Measurements from ENCODE around the gene TNRC18. TPM values are rescaled to one million over a fixed set of nuclear protein-coding genes. Genes with fewer than 3 reads are reported as not detected.
"Not testable (repeated sequence)": the region's sequence is repeated elsewhere in the genome, so short reads cannot be mapped to it uniquely, and the experiment has no call there.

The TNRC18 gene
- total RNA-seq, 2 experiments from 2014 or later, result 12.2 to 64.2 TPM

DNA sequence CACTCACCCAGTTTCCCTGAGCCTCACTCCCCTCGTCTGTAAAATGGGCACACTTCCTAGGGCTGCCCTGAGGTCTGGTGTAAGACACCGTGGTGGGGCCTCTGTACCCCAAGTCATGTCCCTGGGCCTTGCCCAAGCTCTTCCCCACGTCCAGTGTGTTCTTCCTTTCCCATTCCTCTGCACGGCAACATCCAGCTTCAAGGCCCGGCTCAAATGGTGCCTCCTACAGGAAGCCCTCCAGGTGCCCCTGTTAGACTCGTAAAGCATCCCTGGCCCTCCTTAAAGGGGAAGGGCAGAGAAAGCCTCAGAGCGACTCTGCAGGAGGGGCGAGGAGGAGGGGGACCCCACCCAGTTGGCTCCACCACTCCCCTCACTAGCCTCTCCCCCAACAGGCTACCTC is 132.3 kb downstream of the TNRC18 start:
- Histone ChIP-seq H3K79me2 (ENCODE audit: insufficient read depth, low read depth, low read length) (no peaks in the 10 kb centered on the region), H3K4me2 (ENCODE audit: low read length) (no peak overlapping the region), H3K4me3 (ENCODE audit: low read depth, low read length, poor library complexity, severe bottlenecking) (no peak overlapping the region), H3K9me3 (ENCODE audit: low read length) (no peaks in the 10 kb centered on the region), H3K27ac (ENCODE audit: low read depth, low read length, poor library complexity, severe bottlenecking) (no peak overlapping the region), H3K4me1 (ENCODE audit: insufficient read depth, low read length, poor library complexity, severe bottlenecking) (no peaks in the 10 kb centered on the region), H3K36me3 (ENCODE audit: insufficient read depth, low read length) (no peaks in the 10 kb centered on the region), H3K9me2 (ENCODE audit: insufficient read depth, low read length) (no peaks in the 10 kb centered on the region), H4K20me1 (ENCODE audit: insufficient read depth, low read length) (no peaks in the 10 kb centered on the region), H2AFZ (ENCODE audit: low read length) (no peak overlapping the region)
- BruUV-seq (replicated peaks), result no TSS peak
- no peak for TF ChIP-seq EZH2phosphoT487 (IDR thresholded peaks at IDR 0.05; ENCODE audit: borderline replicate concordance, low read depth, low read length)
- TF ChIP-seq, protein P1, sequence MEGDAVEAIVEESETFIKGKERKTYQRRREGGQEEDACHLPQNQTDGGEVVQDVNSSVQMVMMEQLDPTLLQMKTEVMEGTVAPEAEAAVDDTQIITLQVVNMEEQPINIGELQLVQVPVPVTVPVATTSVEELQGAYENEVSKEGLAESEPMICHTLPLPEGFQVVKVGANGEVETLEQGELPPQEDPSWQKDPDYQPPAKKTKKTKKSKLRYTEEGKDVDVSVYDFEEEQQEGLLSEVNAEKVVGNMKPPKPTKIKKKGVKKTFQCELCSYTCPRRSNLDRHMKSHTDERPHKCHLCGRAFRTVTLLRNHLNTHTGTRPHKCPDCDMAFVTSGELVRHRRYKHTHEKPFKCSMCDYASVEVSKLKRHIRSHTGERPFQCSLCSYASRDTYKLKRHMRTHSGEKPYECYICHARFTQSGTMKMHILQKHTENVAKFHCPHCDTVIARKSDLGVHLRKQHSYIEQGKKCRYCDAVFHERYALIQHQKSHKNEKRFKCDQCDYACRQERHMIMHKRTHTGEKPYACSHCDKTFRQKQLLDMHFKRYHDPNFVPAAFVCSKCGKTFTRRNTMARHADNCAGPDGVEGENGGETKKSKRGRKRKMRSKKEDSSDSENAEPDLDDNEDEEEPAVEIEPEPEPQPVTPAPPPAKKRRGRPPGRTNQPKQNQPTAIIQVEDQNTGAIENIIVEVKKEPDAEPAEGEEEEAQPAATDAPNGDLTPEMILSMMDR (conservative IDR thresholded peaks at IDR 0.05; ENCODE audit: low read length), result no peak
- ChIA-PET CTCF (ENCODE audit: unreplicated experiment) (interaction anchor here (0.6 kb wide), 1 partner anchor 9 kb away, joined by 3 read pairs; no protein-coding TSS in a partner anchor), POLR2A (no interaction called here)
- no peak for DNase-seq (ENCODE audit: low spot score)
- intact Hi-C loops (cut with micrococcal nuclease; ENCODE audit: unreplicated experiment), result no loop called here

DNA sequence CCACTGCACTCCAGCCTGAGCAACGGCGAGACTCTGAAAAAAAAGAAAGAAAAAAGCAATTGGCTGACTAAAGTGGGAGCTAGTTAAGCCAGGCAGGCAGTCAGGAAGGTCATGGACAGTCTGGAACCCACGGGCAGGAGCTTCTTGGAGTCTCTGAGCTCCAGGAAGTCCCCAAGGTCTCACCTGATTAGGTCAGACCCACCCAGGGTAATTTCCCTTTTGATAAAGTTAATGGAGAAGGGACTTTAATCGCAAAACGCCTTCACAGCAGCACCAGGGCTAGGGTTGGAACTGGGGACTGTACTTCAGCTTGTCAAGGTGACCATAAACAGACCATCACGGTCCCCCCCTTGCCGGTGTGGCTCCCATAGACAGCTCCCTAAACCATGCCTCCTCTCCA is 134.3 kb downstream of the TNRC18 start:
- H3K9me2 ChIP-seq (ENCODE audit: insufficient read depth, low read length), result no peaks in the 10 kb centered on the region
- H3K4me1 ChIP-seq (ENCODE audit: insufficient read depth, low read length, poor library complexity, severe bottlenecking), result no peaks in the 10 kb centered on the region
- no peaks in the 10 kb centered on the region for H3K79me2 ChIP-seq (ENCODE audit: insufficient read depth, low read depth, low read length)
- DNase-seq (ENCODE audit: low spot score), result no peak
- intact Hi-C loops (cut with micrococcal nuclease; ENCODE audit: unreplicated experiment), result no loop called here
- TF ChIP-seq EZH2phosphoT487 (IDR thresholded peaks at IDR 0.05; ENCODE audit: borderline replicate concordance, low read depth, low read length), result no peak
- TF ChIP-seq, protein P1 (conservative IDR thresholded peaks at IDR 0.05; ENCODE audit: low read length), result no peak
- H4K20me1 ChIP-seq (ENCODE audit: insufficient read depth, low read length), result no peaks in the 10 kb centered on the region
- POLR2A ChIA-PET, result no interaction called here
- no peak overlapping the region for H3K4me2 ChIP-seq (ENCODE audit: low read length)
- no peaks in the 10 kb centered on the region for H3K9me3 ChIP-seq (ENCODE audit: low read length)
- H2AFZ ChIP-seq (ENCODE audit: low read length), result no peak overlapping the region
- no TSS peak for BruUV-seq (replicated peaks)
- CTCF ChIA-PET (ENCODE audit: unreplicated experiment), result interaction anchor here (0.6 kb wide), 1 partner anchor 35 kb away, joined by 4 read pairs; no protein-coding TSS in a partner anchor
- no peak overlapping the region for H3K27ac ChIP-seq (ENCODE audit: low read depth, low read length, poor library complexity, severe bottlenecking)
- H3K4me3 ChIP-seq (ENCODE audit: low read depth, low read length, poor library complexity, severe bottlenecking), result no peak overlapping the region
- no peaks in the 10 kb centered on the region for H3K36me3 ChIP-seq (ENCODE audit: insufficient read depth, low read length)

DNA sequence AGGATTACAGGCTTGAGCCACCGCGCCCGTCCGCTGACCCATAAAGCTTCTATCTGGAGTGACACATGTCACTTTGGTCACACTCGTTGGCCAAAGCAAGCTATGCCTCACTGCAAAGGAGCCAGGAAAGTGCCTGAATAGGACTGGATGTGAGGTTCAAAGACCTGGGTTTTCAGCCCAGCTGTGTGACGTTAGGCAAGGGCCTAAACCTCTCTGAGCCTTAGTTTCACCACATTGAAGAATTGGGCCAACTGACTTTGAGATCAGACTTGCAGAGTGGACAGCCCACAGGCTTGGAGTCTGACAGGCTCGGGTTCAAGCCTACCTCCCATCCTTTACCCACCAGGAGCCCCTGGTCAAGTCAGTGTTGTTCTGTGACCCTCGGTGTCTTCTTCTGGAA is 135.1 kb downstream of the TNRC18 start:
- CTCF ChIA-PET (ENCODE audit: unreplicated experiment), result interaction anchor here (0.6 kb wide), 1 partner anchor 34 kb away, joined by 4 read pairs; no protein-coding TSS in a partner anchor
- H3K79me2 ChIP-seq (ENCODE audit: insufficient read depth, low read depth, low read length); H3K27ac ChIP-seq (ENCODE audit: low read depth, low read length, poor library complexity, severe bottlenecking); H3K4me2 ChIP-seq (ENCODE audit: low read length); H3K9me3 ChIP-seq (ENCODE audit: low read length); H3K4me1 ChIP-seq (ENCODE audit: insufficient read depth, low read length, poor library complexity, severe bottlenecking); intact Hi-C loops (cut with micrococcal nuclease; ENCODE audit: unreplicated experiment); H3K4me3 ChIP-seq (ENCODE audit: low read depth, low read length, poor library complexity, severe bottlenecking); H3K36me3 ChIP-seq (ENCODE audit: insufficient read depth, low read length); H3K9me2 ChIP-seq (ENCODE audit: insufficient read depth, low read length); DNase-seq (ENCODE audit: low spot score); BruUV-seq (replicated peaks); POLR2A ChIA-PET; H2AFZ ChIP-seq (ENCODE audit: low read length); H4K20me1 ChIP-seq (ENCODE audit: insufficient read depth, low read length): not testable (repeated sequence)
